LHCN-M2 (cell line): ENCODE data around the gene SEMA6B. TPM values are rescaled to one million over a fixed set of nuclear protein-coding genes. Genes with fewer than 3 reads are reported as not detected.
"Not testable (repeated sequence)": the region's sequence is repeated elsewhere in the genome, so short reads cannot be mapped to it uniquely, and the experiment has no call there.

Source experiments
- DNase-seq: peaks from one replicate; pipeline ENCODE4 v3.0.0-alpha.2; 2012; ENCODE audit warnings: low read depth
- total RNA-seq: library from RNA; depleted of rRNA; stranded (reverse); fragments of >200 nt; gene quantifications from 2 replicates; pipeline ENCODE4 v1.2.3, GENCODE V29; 2014

SEMA6B gene
- total RNA-seq, 1 experiment from 2014 or later = 30.7 TPM

GRCh38 chr19:4547303-4548237 is 11.9 kb downstream of the SEMA6B start:
- no peak for DNase-seq

- DNase-seq = no peak
Observed at GRCh38 chr19:4543842-4544647, 15.4 kb downstream of the SEMA6B start.

GRCh38 chr19:4542896-4543841 is 16.3 kb downstream of the SEMA6B start:
- no peak for DNase-seq

- DNase-seq = not testable (repeated sequence)
Observed at GRCh38 chr19:4541806-4542145, 17.7 kb downstream of the SEMA6B start.

GRCh38 chr19:4541114-4541805 is 18.2 kb downstream of the SEMA6B start:
- DNase-seq = no peak

GRCh38 chr19:4539693-4540581 is 19.5 kb downstream of the SEMA6B start, which contains the start of gene LRG1:
Gene LRG1 (minus strand): TSS chr19:4540036. CDS start chr19:4540013, 23 bp downstream.
- no peak for DNase-seq

- no peak for DNase-seq
Observed at GRCh38 chr19:4539169-4539692, 20.3 kb downstream of the SEMA6B start.

- DNase-seq = no peak
Observed at GRCh38 chr19:4538601-4538954, 20.9 kb downstream of the SEMA6B start.

GRCh38 chr19:4537953-4538600 is 21.4 kb downstream of the SEMA6B start:
- DNase-seq = no peak

GRCh38 chr19:4536798-4537197 is 22.7 kb downstream of the SEMA6B start:
- no peak for DNase-seq

GRCh38 chr19:4534836-4535658 is 24.4 kb downstream of the SEMA6B start, which contains the start of gene PLIN5:
Gene PLIN5 (minus strand): TSS chr19:4535224. CDS start chr19:4534074, 1,150 bp downstream.
- peak; percentile 73 for DNase-seq

- no peak for DNase-seq
Observed at GRCh38 chr19:4533835-4534424, 25.6 kb downstream of the SEMA6B start.

GRCh38 chr19:4533334-4533733 is 26.1 kb downstream of the SEMA6B start:
- no peak for DNase-seq

- no peak for DNase-seq
Observed at GRCh38 chr19:4531562-4532165, 27.8 kb downstream of the SEMA6B start.

- no peak for DNase-seq
Observed at GRCh38 chr19:4529924-4530522, 29.5 kb downstream of the SEMA6B start.

GRCh38 chr19:4528843-4529242 is 30.6 kb downstream of the SEMA6B start:
- no peak for DNase-seq

- not testable (repeated sequence) for DNase-seq
Observed at GRCh38 chr19:4527377-4527776, 32.1 kb downstream of the SEMA6B start.
